IMR-90 (cell line): Measurements from ENCODE around the gene RMND5A. TPM values are rescaled to one million over a fixed set of nuclear protein-coding genes. Genes with fewer than 3 reads are reported as not detected.

Experiments
- polyA plus RNA-seq, 3 experiments: library from polyadenylated mRNA; depleted of rRNA; stranded (reverse); fragments of >200 nt; gene quantifications; 2 replicates each; pipeline ENCODE4 v1.2.3, GENCODE V29; 2012; ENCODE audit warnings: low replicate concordance in 1 of 3
- total RNA-seq: library from RNA; depleted of rRNA; stranded (reverse); fragments of >200 nt; gene quantifications from 2 replicates; pipeline ENCODE4 v1.2.3, GENCODE V29; 2012; rRNA removed

RMND5A gene
- total and polyA plus RNA-seq, 2 of the 4 experiments (the other 2 are of a cell fraction) = 5.1 to 16.0 TPM

Other genes starting within 250 kb of the RMND5A start
- 38.4 and 81.4 TPM in 2 replicates for gene CHMP3, start 156.8 kb upstream of the RMND5A start, total RNA-seq
- gene CHMP3, start 156.8 kb upstream of the RMND5A start, polyA plus RNA-seq (2012; rRNA removed) = 61.0 and 84.6 TPM in 2 replicates
- 5.6 and 10.0 TPM in 2 replicates for gene RNF103, start 96.4 kb upstream of the RMND5A start, total RNA-seq
- gene RNF103, start 96.4 kb upstream of the RMND5A start, polyA plus RNA-seq (2012; rRNA removed) = 5.5 and 7.2 TPM in 2 replicates
- not detected in 2 replicates for gene CD8A, start 70.6 kb downstream of the RMND5A start, total RNA-seq
- not detected in 2 replicates for gene CD8A, start 70.6 kb downstream of the RMND5A start, polyA plus RNA-seq (2012; rRNA removed)
- not detected in 2 replicates for gene CD8B, start 141.6 kb downstream of the RMND5A start, total RNA-seq
- gene CD8B, start 141.6 kb downstream of the RMND5A start, polyA plus RNA-seq (2012; rRNA removed) = not detected in 2 replicates
- under 0.01 and 0.18 TPM in 2 replicates for gene RGPD1, start 221.8 kb downstream of the RMND5A start, total RNA-seq
- gene RGPD1, start 221.8 kb downstream of the RMND5A start, polyA plus RNA-seq (2012; rRNA removed) = 0.10 and 0.27 TPM in 2 replicates